ENCODE measurements around the gene NEO1.

Gene NEO1, protein sequence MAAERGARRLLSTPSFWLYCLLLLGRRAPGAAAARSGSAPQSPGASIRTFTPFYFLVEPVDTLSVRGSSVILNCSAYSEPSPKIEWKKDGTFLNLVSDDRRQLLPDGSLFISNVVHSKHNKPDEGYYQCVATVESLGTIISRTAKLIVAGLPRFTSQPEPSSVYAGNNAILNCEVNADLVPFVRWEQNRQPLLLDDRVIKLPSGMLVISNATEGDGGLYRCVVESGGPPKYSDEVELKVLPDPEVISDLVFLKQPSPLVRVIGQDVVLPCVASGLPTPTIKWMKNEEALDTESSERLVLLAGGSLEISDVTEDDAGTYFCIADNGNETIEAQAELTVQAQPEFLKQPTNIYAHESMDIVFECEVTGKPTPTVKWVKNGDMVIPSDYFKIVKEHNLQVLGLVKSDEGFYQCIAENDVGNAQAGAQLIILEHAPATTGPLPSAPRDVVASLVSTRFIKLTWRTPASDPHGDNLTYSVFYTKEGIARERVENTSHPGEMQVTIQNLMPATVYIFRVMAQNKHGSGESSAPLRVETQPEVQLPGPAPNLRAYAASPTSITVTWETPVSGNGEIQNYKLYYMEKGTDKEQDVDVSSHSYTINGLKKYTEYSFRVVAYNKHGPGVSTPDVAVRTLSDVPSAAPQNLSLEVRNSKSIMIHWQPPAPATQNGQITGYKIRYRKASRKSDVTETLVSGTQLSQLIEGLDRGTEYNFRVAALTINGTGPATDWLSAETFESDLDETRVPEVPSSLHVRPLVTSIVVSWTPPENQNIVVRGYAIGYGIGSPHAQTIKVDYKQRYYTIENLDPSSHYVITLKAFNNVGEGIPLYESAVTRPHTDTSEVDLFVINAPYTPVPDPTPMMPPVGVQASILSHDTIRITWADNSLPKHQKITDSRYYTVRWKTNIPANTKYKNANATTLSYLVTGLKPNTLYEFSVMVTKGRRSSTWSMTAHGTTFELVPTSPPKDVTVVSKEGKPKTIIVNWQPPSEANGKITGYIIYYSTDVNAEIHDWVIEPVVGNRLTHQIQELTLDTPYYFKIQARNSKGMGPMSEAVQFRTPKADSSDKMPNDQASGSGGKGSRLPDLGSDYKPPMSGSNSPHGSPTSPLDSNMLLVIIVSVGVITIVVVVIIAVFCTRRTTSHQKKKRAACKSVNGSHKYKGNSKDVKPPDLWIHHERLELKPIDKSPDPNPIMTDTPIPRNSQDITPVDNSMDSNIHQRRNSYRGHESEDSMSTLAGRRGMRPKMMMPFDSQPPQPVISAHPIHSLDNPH (N-terminal part only)

DNA sequence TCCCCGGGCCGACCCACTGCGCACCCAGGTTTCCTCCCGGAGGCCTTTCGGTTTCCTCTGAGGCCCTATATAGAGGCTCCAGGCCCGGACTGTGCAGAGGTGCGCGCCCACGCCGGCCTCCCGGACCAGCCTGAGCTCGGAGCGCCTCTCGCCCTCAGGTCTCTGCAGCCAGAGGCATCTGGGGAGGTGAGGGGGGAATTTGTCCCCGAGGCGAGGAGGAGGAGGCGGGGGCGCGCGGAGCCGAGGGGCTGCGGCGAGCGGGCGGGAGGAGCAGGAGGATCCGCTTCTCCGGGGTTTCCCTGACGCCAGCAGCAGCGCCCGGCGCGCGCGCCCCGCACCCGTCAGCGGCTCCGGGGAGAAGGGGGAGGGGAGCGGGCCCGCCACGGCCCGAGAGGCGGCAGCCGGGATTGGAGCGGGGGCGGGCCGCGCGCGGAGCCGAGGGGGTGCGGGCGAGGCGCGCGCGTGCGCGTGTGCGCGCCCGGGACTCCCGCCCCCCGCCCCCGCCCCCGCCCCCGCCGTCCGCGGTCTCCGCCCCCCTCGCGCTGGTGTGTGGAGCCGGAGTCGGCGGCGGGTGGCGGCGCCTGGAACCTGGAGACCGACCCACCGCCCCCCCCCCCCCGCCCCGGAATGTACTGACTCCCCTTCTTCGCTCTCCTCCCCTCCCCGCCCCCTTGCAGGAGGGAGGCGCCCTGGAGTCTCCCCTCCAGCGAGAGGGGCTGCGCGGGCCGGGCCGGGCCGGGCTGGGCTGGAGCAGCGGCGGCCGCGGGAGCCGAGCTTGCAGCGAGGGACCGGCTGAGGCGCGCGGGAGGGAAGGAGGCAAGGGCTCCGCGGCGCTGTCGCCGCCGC, at the start of gene NEO1:
Gene NEO1, plus strand, starts transcription at position 657 of the 846 bp plus-strand sequence. CDS start 213 bp downstream, outside the sequence.
- peak; percentile 49 for DNase-seq (ENCODE audit: low read depth, low spot score)

GRCh38 chr15:73004462-73004861, 47.8 kb upstream of the NEO1 start:
- no peak for DNase-seq (ENCODE audit: low read depth, low spot score)

DNA sequence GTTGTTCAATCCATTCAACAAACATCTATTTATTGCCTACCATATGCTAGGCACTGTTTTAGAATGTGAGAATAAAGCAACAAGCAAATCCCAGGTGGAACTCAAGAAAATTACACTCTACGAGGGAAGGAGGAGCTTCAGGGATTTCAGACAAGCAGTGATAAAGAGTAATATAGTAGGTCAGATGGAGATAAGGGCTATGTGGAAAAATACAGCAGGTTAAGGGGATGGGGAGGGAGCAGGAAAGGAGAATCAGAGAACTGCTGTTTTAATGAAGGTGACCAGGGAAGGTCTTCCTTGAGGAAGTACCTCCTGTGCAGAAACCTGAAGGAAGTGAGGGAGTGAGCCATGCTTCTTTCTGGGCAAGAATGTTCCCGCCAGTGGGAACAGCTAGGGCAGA, 47.2 kb upstream of the NEO1 start:
- no peak for DNase-seq (ENCODE audit: low read depth, low spot score)

DNA sequence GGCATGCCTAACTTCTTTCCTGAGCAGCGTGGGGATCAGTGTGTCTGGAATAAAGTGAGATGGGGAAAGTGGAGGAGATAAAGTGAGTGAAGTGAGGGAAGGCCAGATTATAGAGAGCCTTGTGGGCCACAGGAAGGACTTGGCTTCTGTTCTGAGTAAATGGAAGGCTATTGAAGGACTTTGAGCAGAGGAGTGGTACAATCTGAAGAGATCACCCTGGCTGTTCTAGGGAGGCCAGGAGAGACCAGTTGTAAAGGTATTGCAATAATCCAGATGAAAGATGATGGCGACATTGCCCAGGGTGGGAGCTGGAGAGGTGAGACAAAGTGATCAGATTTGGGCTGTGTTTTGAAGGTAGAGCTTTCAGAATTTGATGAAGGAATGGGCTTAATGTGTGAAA, 46.8 kb upstream of the NEO1 start:
- no peak for DNase-seq (ENCODE audit: low read depth, low spot score)

DNA sequence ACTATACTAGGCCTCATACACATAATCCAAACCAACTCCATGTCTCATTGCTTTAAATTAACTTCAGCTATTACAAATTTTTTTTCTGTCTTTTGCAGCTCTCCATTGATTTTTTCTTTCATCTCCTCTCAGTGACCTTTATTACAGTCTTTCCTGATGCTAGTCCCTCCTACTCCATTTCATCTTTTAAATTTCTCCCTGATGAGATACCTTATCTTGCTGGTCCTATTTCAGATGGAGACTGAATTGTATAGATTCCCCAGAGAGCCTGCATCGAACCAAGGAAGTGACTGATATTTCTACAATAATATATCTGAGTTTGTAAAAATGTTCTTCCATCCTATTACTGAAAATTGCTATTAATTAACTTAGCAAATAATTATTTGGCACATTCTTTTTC, 45.7 kb upstream of the NEO1 start:
- no peak for DNase-seq (ENCODE audit: low read depth, low spot score)

- no peak for DNase-seq (ENCODE audit: low read depth, low spot score)
Observed at GRCh38 chr15:73009066-73010056, 42.9 kb upstream of the NEO1 start.

DNA sequence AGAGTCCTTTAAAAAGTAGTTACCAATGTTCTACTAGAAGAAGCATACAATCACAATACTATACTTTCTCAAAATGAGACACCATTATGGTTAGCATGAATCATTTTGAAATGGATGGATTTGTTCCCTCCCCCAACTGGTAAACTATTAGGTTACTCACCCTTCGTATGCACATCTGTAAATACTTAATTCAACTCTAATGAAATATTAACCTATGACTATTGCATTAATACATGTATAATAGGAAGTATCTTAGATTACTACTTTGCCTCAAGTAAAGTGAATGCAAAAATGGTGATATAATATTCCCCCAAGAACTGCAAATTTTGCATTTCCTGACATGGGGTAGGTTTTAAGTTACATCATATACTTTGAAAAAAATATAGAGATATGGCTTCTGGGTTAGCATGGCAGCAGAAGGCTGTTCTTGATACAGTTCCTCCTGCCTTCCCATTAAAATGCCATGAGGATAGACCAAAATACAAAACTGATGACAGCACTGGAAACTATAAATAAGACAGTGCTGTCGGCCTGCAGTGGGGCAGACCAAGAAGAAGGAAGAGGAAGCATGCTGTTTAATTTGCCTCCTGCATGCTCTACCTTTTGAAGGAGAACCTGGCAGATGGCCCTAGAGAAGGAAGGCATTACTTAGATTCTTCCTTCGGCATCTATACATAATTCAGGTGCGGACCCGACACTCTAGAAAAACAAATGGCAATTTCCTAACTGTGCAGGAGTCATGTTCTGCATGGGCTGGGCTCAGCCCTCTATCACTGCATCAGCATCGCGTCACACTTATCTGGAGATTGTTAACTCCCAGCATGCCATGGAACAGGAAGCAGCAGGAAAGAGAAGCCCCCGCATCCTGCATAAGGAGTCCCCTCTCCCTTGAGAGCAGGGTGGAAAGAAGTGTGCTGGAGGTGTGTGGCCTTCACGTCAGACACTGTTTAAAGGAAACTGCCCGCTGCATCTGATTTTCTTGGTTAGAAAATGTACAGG, 41.8 kb upstream of the NEO1 start:
- no peak for DNase-seq (ENCODE audit: low read depth, low spot score)

- no peak for DNase-seq (ENCODE audit: low read depth, low spot score)
Observed at GRCh38 chr15:73014904-73015303, 37.4 kb upstream of the NEO1 start.

DNA sequence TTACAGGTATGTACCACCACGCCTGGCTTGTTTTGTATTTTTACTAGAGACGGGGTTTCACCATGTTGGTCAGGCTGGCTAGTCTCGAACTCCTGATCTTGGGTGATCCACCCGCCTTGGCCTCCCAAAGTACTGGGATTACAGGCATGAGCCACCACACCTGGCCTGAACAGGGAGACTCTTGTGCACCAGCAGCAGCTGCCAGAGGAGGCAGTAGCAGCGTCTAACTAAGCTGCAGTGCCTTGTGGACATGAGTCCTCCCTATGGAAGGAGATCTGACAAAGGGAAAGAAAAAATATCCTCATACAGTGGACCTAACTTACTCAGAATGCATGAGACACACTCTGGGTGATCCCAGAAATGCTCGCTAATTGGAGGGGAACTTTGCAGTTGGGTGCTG, 36.8 kb upstream of the NEO1 start:
- DNase-seq (ENCODE audit: low read depth, low spot score), result no peak

DNA sequence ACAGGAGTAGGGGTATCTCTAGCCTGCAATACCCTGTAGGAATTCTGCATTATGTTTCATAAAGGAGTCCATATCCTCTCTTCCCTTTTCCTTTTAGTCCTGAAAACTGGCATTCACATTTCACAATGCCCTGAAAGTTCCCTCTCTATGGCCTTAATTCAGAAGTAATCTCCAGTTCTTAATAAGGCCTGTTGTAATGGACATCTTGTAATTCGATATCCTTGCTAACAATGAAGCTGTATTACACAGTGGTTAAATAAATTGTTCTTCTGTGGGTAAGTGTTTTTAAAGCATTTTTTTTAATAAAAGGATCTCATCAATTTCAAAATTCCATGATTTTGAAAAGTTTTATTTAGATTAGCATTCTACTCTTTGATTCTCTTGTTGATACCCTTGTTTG, 34.3 kb upstream of the NEO1 start:
- DNase-seq (ENCODE audit: low read depth, low spot score), result no peak

DNA sequence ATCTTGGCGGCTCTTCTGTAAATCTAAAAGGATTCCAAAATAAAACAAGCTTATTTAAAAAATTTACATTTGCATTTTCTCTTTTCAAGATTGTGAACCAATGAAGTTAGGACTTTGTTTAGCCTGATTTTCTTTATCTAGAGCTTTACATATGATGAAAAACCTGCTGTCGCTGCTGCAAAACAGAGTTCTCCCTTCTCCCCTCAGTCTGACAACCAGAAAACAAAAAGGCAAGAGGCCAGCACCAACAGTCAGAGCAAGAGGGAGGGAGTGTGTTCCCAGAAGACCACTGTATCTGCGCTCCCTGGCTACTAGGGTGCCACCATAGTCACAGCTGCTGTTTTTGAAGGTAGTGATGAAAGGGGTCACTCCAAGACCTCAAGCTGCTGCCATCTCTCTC, 33.1 kb upstream of the NEO1 start:
- DNase-seq (ENCODE audit: low read depth, low spot score), result no peak

- no peak for DNase-seq (ENCODE audit: low read depth, low spot score)
Observed at GRCh38 chr15:73019601-73020146, 32.6 kb upstream of the NEO1 start.

- no peak for DNase-seq (ENCODE audit: low read depth, low spot score)
Observed at GRCh38 chr15:73021139-73021621, 31.1 kb upstream of the NEO1 start.

DNA sequence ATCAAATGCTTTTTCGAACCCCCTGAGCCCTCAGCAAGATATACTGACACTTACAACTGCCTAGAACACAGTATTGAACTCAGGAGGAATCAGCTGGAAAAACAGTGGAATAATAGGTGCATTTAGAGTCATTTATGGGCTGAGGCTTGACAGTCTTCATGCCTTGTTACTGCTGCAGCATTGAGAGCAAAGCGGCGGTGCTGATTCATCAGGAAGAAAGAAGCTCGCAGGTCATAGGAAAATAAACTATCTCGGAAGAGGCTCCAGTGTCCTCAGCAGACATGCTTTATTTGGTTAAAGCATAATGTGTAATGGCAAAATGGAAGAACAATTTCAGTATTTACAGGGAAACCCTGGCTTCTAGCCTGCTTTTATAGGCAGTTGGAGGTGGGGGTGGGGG, 30.1 kb upstream of the NEO1 start:
- DNase-seq (ENCODE audit: low read depth, low spot score), result no peak

- DNase-seq (ENCODE audit: low read depth, low spot score), result no peak
Observed at GRCh38 chr15:73023071-73023470, 29.2 kb upstream of the NEO1 start.

- no peak for DNase-seq (ENCODE audit: low read depth, low spot score)
Observed at GRCh38 chr15:73024168-73024567, 28.1 kb upstream of the NEO1 start.

- no peak for DNase-seq (ENCODE audit: low read depth, low spot score)
Observed at GRCh38 chr15:73026511-73027054, 25.7 kb upstream of the NEO1 start.

DNA sequence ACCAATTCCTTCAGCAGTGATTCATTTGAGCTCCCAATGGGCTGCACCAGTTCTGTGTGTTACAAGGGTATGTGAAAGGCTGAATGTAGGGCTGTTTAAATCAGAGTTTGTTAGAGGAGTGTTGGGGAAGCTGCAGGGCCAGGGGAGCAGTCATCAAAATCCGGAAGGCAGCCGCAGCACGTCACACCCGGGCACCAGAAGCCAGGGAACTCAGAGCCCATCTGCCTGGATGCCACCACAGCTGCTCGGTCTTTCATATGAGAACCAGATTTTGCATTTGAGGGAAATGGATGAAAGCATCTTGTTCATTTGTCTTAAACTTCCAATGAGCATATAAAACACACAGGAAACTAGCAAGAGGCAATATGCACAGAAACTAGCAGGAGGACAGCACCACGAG, 24.2 kb upstream of the NEO1 start:
- no peak for DNase-seq (ENCODE audit: low read depth, low spot score)

Measured in activated naive CD8-positive, alpha-beta T cell treated with anti-CD3 and anti-CD28 coated beads, Interleukin-2, amount 50 U/mL, for 16 hours (primary cell).